LNCAP (cell line): ENCODE data around the gene MUC13.

ENCODE experiments used
- TF ChIP-seq, protein P1 (sequence below): fragments of 450-650 bp; IDR thresholded peaks from 2 replicates; pipeline ENCODE4 v1.5.1; 2017; ENCODE audit warnings: mild to moderate bottlenecking

Gene MUC13

DNA sequence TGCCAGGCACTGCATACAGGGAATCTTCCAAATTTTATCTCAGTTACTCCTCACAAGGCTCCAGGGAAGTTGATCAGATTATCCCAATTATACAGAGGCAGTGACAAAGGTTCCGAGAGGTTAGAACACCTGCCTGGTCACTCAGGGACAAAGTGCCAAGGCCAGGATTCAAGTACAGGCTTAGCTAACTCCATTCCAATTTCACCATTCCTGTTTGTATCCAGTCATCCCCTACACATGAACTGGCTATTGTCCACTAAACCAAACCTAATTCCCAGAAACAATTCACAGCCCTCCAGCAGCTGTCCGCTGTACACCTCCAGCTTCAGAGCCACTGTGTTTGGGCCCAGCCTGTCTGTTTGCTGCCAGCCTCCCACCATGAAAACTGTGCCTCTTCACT lies 16.0 kb downstream of the MUC13 start:
- TF ChIP-seq, protein P1, sequence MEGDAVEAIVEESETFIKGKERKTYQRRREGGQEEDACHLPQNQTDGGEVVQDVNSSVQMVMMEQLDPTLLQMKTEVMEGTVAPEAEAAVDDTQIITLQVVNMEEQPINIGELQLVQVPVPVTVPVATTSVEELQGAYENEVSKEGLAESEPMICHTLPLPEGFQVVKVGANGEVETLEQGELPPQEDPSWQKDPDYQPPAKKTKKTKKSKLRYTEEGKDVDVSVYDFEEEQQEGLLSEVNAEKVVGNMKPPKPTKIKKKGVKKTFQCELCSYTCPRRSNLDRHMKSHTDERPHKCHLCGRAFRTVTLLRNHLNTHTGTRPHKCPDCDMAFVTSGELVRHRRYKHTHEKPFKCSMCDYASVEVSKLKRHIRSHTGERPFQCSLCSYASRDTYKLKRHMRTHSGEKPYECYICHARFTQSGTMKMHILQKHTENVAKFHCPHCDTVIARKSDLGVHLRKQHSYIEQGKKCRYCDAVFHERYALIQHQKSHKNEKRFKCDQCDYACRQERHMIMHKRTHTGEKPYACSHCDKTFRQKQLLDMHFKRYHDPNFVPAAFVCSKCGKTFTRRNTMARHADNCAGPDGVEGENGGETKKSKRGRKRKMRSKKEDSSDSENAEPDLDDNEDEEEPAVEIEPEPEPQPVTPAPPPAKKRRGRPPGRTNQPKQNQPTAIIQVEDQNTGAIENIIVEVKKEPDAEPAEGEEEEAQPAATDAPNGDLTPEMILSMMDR: no peak

DNA sequence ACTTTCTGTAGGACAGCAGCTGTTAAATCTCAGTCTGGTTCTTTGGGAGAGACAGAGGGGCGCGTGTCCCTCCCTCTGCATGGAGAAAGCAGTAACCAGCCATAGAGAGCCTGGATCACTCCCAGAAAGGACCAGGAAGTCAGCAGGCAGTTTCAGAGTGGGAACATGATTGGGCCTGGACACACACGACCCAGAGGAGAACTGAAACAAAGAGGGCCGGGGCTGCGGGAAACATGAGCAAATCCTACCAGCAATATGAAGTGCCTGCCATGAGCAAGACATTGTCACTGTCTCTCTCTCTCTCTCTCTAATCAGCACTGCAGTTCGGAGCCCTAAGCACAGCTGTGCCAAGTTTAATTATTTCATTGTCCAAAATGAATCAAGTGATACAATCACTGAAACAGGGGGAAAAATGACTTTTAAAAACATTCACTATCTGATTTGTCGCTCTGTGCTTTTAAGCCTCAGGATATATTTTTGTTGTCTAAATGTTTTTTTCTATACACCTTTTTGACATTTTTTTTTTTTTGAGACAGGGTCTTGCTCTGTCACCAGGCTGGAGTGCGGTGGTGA lies 17.6 kb downstream of the MUC13 start:
- TF ChIP-seq, protein P1: no peak

DNA sequence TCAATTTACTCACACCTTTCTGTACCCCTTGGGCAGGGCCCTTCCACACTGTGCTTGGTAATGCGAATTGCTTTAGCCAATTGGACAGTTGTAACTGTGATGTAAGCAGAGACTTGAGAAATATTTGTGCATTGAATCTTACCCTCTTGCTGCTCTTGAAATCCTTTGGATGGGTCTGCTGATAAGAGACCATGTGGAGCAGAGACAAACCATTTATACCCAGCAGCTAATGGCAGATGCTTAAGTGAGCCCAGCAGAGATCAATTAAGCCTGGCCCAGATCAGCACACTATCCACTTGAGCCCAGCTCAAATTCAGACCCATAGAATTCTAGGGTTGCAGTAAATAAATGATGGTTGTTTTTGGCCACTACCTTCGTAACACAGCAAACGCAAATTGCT lies 19.3 kb downstream of the MUC13 start:
- TF ChIP-seq, protein P1: no peak

DNA sequence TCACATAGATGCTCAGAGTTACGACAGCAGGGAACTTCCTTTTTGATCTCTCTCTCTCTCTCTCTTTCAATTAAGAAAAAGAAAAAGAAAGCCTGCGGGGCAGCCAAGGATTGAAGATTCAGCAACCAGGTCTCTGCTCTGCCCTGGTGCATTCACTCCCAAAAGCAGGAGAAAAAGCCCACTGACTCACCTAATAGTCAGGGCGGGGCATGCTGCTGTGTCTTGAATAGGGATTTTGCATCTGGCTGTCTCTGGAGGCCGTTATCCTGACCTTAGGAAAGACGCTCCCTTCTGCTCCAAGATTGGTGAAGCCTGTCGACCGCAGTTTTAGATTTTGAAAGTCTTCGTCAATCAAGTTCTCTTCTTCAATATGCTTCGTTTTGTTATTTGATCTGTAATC lies 26.6 kb downstream of the MUC13 start:
- TF ChIP-seq, protein P1: no peak

DNA sequence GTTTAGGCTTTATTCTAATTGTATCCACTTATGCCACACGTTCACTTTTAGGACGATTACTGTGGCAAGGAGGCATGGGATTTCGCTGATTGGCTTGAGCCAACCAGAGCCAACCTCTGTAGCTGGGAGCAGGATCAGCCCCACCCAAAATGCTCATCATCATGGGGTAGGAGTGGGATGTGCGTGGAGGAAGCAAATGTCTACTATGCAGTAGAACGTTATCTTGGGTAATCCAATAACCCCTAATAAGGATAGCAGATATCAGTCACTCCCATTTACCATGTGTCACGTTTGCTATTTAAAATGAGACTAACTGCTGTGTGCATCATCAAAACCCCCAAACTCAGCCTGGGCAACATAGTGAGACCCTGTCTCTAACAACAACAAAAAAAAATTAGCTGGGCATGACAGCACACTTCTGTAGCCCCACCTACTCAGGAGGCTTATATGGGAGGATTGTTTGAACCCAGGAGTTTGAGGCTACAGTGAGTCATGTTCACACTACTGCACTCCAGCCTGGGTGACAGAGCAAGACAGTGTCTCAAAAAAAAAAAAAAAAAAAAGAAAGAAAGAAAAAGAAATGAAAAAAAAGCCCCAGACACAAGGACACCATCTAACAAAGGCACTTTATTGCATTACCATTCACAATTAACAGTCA lies 29.6 kb downstream of the MUC13 start:
- TF ChIP-seq, protein P1: no peak

DNA sequence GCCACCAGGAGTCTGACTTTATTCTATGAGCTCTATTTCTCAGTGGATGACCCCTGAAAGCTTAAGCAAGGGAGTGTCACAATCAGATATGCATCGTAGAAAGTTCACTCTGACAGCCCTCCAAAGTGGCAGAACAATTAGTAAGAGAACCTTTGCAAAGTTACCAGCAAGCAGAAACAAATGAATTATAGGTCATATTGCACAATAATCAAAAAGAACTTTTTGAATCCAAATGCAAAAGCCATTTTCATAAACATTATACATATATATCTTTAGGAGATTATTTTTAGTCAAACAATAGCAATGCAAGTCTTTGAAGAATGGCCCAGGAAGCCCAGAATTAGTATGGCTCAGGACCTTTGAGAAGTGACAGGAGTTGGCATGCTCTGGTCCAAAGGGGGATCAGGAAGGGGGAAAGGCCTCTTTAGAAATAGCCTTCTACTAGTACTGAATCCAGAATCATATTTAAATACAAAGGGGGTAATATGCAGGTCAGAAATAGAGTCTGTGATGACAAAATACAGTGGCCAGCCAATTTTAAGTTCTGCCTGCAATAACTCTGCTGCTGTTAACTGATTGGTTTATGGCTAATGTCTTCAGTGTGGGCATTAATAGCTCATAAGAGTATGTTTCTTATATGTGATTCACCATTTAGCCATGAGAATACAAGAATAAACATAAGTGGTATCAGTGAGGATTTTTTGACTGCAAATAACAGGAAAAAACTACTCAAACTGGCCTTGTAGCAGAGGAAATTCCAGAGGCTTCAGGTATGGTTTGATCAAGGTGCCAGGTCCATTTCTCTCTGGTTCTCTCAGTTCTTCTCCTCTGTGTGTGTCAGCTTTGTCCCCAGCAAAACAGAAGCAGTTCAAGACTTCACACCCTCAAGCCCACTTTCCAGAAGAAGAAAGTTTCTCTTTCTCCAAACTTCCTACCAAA lies 30.4 kb downstream of the MUC13 start:
- TF ChIP-seq, protein P1: no peak

DNA sequence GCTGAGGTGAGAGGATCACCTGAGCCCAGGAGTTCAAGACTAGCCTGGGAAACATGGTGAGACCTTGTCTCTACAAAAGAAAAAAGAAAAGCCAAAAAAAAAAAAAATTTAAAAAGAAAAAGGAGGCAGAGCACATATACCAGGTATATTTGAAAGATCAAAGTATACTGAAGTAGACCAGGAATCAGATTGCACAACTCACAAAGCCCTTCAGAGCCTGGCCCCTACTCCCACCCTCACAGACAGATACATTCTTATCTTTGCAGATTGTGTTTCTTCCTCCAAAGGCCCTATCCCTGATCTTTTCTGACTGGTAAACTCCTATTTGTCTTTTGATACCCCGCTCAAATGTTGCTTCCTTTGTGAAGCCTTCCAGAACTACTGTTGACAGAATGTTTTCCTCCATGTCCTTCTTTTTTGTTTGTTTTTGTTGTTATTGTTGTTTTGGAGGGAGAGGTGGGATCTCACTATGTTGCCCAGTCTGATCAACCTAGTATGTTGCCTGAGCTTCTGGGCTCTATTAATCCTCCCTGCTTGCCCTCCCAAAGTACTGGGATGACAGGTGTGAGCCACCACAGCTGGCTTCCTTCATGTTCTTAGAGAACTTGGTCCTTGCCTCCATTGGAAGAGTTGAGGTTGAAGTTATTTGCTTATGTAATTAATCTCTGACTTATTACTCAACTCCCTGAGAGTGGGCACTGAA lies 37.6 kb downstream of the MUC13 start:
- TF ChIP-seq, protein P1: no peak
